ENCODE data around the gene ANGPTL1.
"Not testable (repeated sequence)": the region's sequence is repeated elsewhere in the genome, so short reads cannot be mapped to it uniquely, and the experiment has no call there.

The ANGPTL1 gene

GRCh38 chr1:178881950-178882349 is 11.1 kb upstream of the ANGPTL1 start:
- no peak for DNase-seq
- TF ChIP-seq POLR2A (IDR thresholded peaks at IDR 0.05; ENCODE audit: low read length) (no peak), GATA1 (IDR thresholded peaks at IDR 0.05; ENCODE audit: low read depth, low read length) (no peak)

- TF ChIP-seq GATA1 (IDR thresholded peaks at IDR 0.05; ENCODE audit: low read depth, low read length) (no peak), POLR2A (IDR thresholded peaks at IDR 0.05; ENCODE audit: low read length) (no peak)
- peak in 1 of 2 experiments; percentile 5 for DNase-seq
These were observed 7.0 kb upstream of the ANGPTL1 start for GRCh38 chr1:178877896-178878295.

DNA sequence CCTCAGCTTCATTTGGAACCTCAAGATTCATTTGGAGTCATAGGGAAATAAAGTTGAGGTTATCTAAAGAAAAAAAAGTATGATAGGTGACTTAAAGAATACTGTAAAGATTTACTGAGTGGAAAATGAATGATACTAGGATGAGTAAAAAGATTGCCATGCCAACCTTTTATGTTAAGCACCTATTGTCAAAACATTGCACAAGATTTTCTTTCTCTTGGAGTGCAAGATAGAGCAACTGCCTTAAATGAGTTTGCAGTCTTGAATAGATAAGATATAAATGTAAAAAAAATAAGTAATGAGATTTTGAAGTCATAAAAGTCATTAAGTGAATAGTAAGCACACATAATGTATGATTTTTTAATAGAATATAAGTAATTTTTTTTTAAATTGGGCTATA is 5.1 kb upstream of the ANGPTL1 start:
- DNase-seq = peak in 1 of 2 experiments; percentile 3
- TF ChIP-seq POLR2A (IDR thresholded peaks at IDR 0.05; ENCODE audit: low read length) (no peak), GATA1 (IDR thresholded peaks at IDR 0.05; ENCODE audit: low read depth, low read length) (no peak)

DNA sequence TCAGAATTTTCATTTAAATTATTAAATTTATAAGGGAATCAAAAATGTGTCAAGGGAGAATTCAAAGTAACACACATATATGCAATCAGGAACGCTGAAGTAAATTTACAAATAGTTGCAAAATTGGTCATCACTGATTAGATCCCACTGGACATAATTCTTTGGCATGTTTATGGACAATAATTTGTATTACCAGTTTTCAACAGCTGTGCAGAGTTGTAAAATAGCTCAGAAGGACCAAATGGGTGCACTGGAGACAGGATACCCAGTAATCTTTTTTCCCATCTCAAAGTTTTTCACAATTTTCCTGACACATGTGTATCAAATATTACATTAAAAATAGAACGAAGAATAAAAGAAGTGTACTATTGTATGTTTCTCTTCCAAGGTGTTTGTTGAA is 4.1 kb upstream of the ANGPTL1 start:
- no peak for TF ChIP-seq GATA1 (IDR thresholded peaks at IDR 0.05; ENCODE audit: low read depth, low read length)
- TF ChIP-seq POLR2A (IDR thresholded peaks at IDR 0.05; ENCODE audit: low read length) = no peak
- no peak for DNase-seq

DNA sequence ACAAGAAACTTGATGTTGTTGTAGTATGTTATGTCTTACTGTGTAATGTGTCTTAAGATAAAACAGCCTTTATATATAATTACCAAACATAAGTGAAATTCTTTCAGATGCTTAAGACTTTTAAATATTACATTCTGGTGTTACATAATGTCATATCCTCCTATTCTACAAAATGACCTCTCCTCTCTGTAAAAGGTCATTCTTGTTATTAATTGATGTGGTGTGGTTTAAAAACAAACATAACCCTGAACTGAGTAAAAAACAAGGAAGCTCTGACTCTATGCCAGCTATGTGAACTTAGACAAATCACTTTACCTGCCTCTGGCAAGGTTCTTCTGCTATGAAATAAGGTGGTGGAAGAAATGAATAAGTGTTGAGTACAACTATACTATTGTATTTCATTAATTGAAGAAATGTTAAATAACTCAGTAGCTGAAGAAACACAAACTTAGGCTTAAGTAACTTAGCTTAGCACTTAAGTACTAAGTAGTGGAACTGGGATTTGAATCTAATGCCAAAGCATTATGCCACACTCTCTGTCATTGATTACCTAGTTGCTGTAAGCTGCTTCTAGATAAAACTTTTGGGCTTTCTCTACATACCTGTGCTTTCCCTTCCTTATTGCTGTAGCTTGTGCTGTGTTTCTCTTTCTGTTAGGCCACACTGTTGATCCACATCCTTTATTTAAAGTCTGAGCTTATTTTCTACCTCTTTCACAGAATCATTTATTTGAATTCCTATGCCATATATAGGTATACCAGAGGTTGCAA is 859 bp upstream of the ANGPTL1 start:
- TF ChIP-seq GATA1 (IDR thresholded peaks at IDR 0.05; ENCODE audit: low read depth, low read length) (no peak), POLR2A (IDR thresholded peaks at IDR 0.05; ENCODE audit: low read length) (no peak)
- DNase-seq = no peak

DNA sequence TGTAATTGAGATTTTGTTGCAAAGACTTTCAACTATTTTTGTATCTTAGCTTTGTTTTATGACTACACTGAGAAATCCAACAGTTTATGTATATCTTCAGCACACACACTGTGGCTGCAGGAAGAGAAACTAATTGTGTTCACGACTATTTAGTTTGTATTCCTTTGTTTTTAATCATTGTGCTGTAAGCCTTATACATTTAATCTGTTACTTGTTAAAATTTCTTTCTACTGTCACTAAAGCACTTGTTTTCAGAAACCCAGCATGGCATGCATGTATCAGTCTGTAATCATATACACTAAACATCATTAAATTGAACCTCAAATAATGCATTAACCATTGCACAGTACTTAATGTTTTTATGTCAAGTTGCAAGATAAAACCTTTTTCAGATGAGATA is 656 bp downstream of the ANGPTL1 start:
- no peak for DNase-seq
- no peak for TF ChIP-seq POLR2A (IDR thresholded peaks at IDR 0.05; ENCODE audit: low read length)
- TF ChIP-seq GATA1 (IDR thresholded peaks at IDR 0.05; ENCODE audit: low read depth, low read length) = no peak

GRCh38 chr1:178869119-178869697 is 1.7 kb downstream of the ANGPTL1 start:
- DNase-seq = no peak
- no peak for TF ChIP-seq POLR2A (IDR thresholded peaks at IDR 0.05; ENCODE audit: low read length)
- no peak for TF ChIP-seq GATA1 (IDR thresholded peaks at IDR 0.05; ENCODE audit: low read depth, low read length)

- DNase-seq = no peak
- no peak for TF ChIP-seq GATA1 (IDR thresholded peaks at IDR 0.05; ENCODE audit: low read depth, low read length)
- no peak for TF ChIP-seq POLR2A (IDR thresholded peaks at IDR 0.05; ENCODE audit: low read length)
These were observed 2.2 kb downstream of the ANGPTL1 start for GRCh38 chr1:178868706-178869105.

DNA sequence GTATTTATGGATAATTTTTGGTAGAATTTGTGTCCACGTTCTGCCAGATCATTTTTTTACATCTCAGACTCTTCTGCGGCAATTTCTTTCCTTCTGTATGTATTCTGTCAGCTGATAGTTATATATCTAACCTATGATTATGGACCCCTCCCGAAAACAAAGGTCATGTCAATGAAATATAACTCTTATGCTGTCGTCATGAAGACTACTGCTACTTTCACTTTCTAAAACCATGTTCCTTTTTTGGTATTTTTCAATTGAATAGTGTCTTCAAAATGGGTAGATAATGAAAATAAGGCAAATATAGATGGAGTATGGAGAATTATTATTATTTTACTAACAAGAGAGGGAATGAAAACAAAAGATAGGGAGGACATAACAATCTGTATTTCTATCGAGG is 3.2 kb downstream of the ANGPTL1 start:
- no peak for TF ChIP-seq GATA1 (IDR thresholded peaks at IDR 0.05; ENCODE audit: low read depth, low read length)
- TF ChIP-seq POLR2A (IDR thresholded peaks at IDR 0.05; ENCODE audit: low read length) = no peak
- DNase-seq = no peak

DNA sequence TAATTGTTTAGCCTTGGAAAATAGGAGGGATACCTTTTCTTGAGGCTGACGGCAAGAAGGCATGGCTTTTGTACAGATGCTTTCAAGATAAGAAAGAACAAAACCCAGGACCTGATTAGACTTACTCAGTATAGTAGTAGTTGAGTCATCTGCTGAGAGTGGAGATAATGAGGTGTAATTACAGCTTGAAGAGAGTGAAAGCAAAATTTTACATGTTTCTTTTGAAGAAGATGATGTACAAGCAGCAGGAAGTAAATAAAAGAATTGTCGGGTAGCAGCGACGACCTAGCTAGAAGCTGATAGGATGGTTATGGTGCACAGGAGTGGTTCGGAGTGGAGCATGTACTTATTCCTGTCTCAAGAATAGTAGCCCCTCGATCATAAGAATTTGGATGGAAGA is 6.6 kb downstream of the ANGPTL1 start:
- DNase-seq = no peak
- no peak for TF ChIP-seq POLR2A (IDR thresholded peaks at IDR 0.05; ENCODE audit: low read length)
- no peak for TF ChIP-seq GATA1 (IDR thresholded peaks at IDR 0.05; ENCODE audit: low read depth, low read length)

GRCh38 chr1:178862864-178863263 is 8.0 kb downstream of the ANGPTL1 start:
- no peak for DNase-seq

DNA sequence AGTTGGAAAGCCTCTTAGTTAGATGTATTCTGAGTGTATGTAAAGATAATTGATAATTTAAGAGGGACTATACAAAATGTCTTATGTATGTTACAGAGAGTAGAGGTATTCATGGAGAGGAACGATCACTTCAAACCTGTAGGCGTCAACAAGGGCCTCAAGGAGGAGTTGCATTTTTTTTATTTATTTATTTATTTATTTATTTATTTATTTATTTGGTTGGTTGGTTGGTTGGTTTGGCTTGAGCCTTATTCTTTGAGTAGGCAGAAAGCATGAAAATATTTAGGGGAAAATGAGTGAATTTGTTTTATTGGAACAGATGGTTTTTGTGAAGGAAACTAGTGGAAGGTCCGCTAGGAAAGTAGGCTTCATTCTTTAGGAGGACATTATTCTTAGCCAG is 8.5 kb downstream of the ANGPTL1 start:
- no peak for TF ChIP-seq POLR2A (IDR thresholded peaks at IDR 0.05; ENCODE audit: low read length)
- TF ChIP-seq GATA1 (IDR thresholded peaks at IDR 0.05; ENCODE audit: low read depth, low read length) = no peak
- no peak for DNase-seq

More at GRCh38 chr1:178862864-178863263, 8.0 kb downstream of the ANGPTL1 start:
- TF ChIP-seq POLR2A (IDR thresholded peaks at IDR 0.05; ENCODE audit: low read length) (no peak), GATA1 (IDR thresholded peaks at IDR 0.05; ENCODE audit: low read depth, low read length) (no peak)

GRCh38 chr1:178857126-178857525 is 13.8 kb downstream of the ANGPTL1 start:
- TF ChIP-seq GATA1 (IDR thresholded peaks at IDR 0.05; ENCODE audit: low read depth, low read length) (no peak), POLR2A (IDR thresholded peaks at IDR 0.05; ENCODE audit: low read length) (no peak)

DNA sequence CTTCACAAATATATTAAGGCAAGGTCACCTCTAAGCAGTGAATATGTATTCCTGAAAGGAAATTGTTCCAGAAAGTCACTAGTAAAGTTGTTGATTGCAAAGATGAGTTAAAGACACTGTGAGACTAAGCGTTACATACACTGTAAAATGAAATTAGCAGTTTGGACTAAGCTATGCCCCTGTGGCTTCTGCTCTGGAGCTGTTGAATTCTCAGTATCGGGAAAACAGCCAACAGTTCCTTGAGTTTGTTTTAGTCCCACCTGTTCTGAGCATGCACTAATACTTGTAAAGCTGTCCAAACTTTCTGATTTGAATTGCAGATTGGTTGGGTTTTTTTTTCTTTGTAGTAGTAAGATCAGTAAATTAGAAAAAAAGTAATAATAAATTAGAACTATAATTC is 21.0 kb downstream of the ANGPTL1 start:
- no peak for DNase-seq
- TF ChIP-seq POLR2A (IDR thresholded peaks at IDR 0.05; ENCODE audit: low read length) (no peak), GATA1 (IDR thresholded peaks at IDR 0.05; ENCODE audit: low read depth, low read length) (no peak)

More at GRCh38 chr1:178857126-178857525, 13.8 kb downstream of the ANGPTL1 start:
- no peak for DNase-seq

DNA sequence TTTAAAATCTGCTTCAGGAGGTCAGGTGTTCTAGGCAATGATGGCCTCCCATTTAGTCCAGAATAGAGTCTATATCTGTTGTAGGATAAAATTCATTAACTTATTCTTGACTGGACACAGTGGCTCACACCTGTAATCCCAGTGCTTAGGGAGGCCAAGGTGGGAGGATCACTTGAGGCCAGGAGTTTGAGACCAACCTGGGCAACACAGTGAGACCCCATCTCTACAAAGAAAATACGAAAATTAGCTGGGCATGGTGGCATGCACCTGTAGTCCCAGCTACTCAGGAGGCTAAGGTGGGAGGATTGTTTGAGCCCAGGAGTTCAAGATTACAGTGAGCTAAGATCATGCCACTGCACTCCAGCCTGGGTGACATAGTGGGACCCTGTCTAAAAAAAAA is 23.0 kb downstream of the ANGPTL1 start:
- DNase-seq = not testable (repeated sequence)
